AG04450 (cell line): Measurements from ENCODE around the gene INPPL1. TPM values are rescaled to one million over a fixed set of nuclear protein-coding genes. Genes with fewer than 3 reads are reported as not detected.

ENCODE experiments used
- CTCF ChIA-PET: fragments of 300-600, 350-600 bp; formaldehyde crosslinking; extraction: SDS; loops from one replicate; lab custom pipeline; 2022; ENCODE audit warnings: antibody characterized with exemption, inconsistent platforms; lab: Charles Lee
- POLR2A ChIA-PET: fragments of 350-600 bp; formaldehyde crosslinking; extraction: SDS; loops from one replicate; lab custom pipeline; 2021; ENCODE audit warnings: antibody characterized with exemption, inconsistent platforms; lab: Yijun Ruan, JAX
- DNase-seq: peaks from one replicate; pipeline ENCODE4 v3.0.0-alpha.2; 2011; ENCODE audit warnings: low read depth, low spot score
- H3K27ac ChIP-seq: one replicate; pipeline ENCODE4 v1.5.1; 2012; ENCODE audit warnings: low read depth, low read length, control low read depth
- H3K27me3 ChIP-seq: one replicate; pipeline ENCODE4 v1.6.0; 2012; ENCODE audit warnings: low read length; ENCODE audit not compliant: control insufficient read depth, insufficient read depth
- H3K4me3 ChIP-seq: 2 replicates; pipeline ENCODE4 v1.5.1; 2011; ENCODE audit warnings: mild to moderate bottlenecking, low read depth, low read length, control low read depth
- H3K9me3 ChIP-seq: 2 replicates; pipeline ENCODE4 v1.5.1; 2012; ENCODE audit warnings: low read length; ENCODE audit not compliant: control insufficient read depth, insufficient read depth
- polyA plus RNA-seq: library from polyadenylated mRNA; depleted of rRNA; stranded (reverse); fragments of >200 nt; gene quantifications from 2 replicates; pipeline ENCODE4 v1.2.3, GENCODE V29; 2011
- TF ChIP-seq, protein P1 (sequence below): IDR thresholded peaks from 2 replicates; pipeline ENCODE4 v1.5.1; 2011; ENCODE audit warnings: low read depth, low read length, control low read depth, inconsistent platforms

The INPPL1 gene
- polyA plus RNA-seq, 1 experiment, result 79.8 TPM

DNA sequence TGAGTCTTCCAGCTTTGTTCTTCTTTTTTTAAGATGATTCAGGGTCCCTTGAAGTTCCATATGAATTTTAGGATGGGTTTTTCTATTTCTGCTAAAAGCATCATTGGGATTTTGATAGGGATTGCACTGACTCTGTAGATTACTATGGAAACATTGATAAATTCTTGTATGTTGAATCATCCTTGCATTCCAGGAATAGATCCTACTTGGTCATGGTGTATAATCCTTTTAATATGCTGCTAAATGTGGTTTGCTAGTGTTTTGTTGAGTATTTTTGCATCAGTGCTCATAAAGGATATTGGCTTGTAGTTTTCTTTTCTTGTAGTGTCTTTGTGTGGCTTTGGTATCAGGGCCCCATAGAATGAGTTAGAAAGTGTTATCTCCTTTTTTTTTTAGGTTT, 54.3 kb downstream of the INPPL1 start:
- POLR2A ChIA-PET, result no interaction called here
- CTCF ChIA-PET, result interaction anchor here (1.5 kb wide), 1 partner anchor 11 kb away, joined by 4 read pairs; no protein-coding TSS in a partner anchor
- Histone ChIP-seq H3K9me3 (peaks cover 2% of the 10 kb centered on the region; the same call in 1 of the 2 replicates), H3K27me3 (peaks cover 4% of the 10 kb centered on the region), H3K27ac (no peak overlapping the region), H3K4me3 (no peak overlapping the region)
- TF ChIP-seq, protein P1, sequence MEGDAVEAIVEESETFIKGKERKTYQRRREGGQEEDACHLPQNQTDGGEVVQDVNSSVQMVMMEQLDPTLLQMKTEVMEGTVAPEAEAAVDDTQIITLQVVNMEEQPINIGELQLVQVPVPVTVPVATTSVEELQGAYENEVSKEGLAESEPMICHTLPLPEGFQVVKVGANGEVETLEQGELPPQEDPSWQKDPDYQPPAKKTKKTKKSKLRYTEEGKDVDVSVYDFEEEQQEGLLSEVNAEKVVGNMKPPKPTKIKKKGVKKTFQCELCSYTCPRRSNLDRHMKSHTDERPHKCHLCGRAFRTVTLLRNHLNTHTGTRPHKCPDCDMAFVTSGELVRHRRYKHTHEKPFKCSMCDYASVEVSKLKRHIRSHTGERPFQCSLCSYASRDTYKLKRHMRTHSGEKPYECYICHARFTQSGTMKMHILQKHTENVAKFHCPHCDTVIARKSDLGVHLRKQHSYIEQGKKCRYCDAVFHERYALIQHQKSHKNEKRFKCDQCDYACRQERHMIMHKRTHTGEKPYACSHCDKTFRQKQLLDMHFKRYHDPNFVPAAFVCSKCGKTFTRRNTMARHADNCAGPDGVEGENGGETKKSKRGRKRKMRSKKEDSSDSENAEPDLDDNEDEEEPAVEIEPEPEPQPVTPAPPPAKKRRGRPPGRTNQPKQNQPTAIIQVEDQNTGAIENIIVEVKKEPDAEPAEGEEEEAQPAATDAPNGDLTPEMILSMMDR, result no peak
- DNase-seq, result no peak

DNA sequence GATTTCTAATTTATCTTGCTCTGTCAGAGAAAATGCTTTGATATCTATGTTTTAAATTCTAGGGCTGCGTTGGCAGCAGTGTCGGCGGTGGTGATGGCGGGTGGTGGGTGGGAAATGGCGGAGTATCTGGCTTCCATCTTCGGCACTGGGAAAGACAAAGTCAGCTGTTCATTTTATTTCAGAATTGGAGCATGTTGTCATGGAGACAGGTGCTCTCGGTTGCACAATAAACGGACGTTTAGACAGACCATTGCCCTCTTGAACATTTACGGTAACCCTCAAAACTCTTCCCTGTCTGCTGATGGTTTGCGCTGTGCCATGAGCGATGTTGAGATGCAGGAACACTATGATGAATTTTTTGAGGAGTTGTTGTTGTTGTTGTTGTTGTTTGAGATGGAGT, 55.5 kb downstream of the INPPL1 start:
- TF ChIP-seq, protein P1, result no peak
- POLR2A ChIA-PET, result no interaction called here
- DNase-seq, result no peak

DNA sequence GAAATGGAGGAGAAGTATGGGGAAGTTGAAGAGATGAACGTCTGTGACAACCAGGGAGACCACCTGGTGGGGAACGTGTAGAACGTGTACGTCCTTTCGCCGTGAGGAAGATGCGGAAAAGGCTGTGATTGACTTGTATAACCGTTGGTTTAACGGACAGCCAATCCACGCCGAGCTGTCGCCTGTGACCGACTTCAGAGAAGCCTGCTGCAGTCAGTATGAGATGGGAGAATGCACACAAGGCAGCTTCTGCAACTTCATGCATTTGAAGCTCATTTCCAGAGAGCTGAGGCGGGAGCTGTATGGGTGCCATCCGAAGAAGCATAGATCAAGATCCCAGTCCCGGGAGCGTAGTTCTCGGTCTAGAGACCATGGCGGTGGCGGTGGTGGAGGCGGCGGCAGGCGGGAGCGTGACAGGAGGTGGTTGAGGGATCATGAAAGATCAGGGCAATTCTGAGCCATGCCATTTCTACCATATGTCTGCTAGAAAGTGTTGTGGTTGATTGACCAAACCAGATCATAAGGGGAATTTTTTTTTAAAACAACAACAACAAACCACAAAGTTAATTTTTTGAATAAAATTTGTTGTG, 56.3 kb downstream of the INPPL1 start:
- Histone ChIP-seq H3K9me3 (peaks cover 2% of the 10 kb centered on the region; the same call in 1 of the 2 replicates), H3K27me3 (peaks cover 9% of the 10 kb centered on the region), H3K4me3 (no peak overlapping the region), H3K27ac (no peak overlapping the region)
- ChIA-PET POLR2A (no interaction called here), CTCF (no interaction called here)
- TF ChIP-seq, protein P1, result no peak
- DNase-seq, result no peak

More for the DNA sequence above, 55.5 kb downstream of the INPPL1 start:
- peaks cover 2% of the 10 kb centered on the region; the same call in 1 of the 2 replicates for H3K9me3 ChIP-seq
- CTCF ChIA-PET, result interaction anchor here (0.6 to 1.5 kb wide), 2 partner anchors 10 to 137 kb away, joined by 3 to 4 read pairs; no protein-coding TSS in a partner anchor
- H3K27me3 ChIP-seq, result peaks cover 9% of the 10 kb centered on the region
- no peak overlapping the region for H3K4me3 ChIP-seq
- no peak overlapping the region for H3K27ac ChIP-seq

DNA sequence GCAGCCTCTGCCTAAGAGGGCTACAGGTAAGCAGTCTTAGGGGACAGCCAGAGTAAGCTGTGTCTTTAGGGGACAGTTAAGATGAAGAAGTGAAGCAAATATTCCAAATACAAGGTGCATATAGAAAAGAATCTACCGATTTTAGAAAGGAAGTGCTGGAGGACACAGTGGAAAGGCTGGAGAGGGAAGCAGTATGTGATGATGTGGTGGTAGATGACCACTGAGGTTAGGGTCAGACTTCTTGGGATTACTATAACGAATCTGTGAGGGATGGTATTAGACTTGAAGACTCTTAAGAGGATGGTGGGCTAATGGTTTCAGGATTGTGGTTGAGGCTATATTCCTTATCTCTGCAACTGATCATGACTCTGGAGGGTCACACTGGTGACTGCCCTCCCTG, 59.4 kb downstream of the INPPL1 start:
- DNase-seq, result no peak
- POLR2A ChIA-PET, result no interaction called here
- TF ChIP-seq, protein P1, result no peak
- H3K4me3 ChIP-seq, result no peak overlapping the region
- peaks cover 9% of the 10 kb centered on the region for H3K27me3 ChIP-seq
- H3K27ac ChIP-seq, result no peak overlapping the region
- peaks cover 2% of the 10 kb centered on the region; the same call in 1 of the 2 replicates for H3K9me3 ChIP-seq
- CTCF ChIA-PET, result interaction anchor here (1.4 kb wide), 1 partner anchor 131 kb away, joined by 4 read pairs; no protein-coding TSS in a partner anchor

DNA sequence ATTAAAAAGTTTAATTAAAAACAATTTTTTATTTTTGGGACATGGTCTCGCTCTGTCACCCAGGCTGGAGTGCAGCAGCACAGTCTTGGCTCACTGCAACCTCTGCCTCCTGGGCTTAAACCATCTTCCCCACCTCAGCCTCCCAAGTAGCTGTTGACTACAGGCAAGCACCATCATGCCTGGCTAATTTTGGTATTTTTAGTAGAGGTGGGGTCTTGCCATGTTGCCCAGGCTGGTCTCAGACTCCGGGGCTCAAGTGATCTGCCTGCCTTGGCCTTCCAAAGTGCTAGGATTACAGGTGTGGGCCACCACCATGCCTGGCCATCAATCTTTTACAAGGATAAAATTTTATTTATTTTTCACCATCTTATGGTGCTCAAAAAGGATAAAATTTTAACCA, 62.7 kb downstream of the INPPL1 start:
- ChIA-PET POLR2A (no interaction called here), CTCF (interaction anchor here (1.3 to 1.9 kb wide), 2 partner anchors 126 to 143 kb away, joined by 3 to 5 read pairs; no protein-coding TSS in a partner anchor)
- H3K9me3 ChIP-seq, result no peaks in the 10 kb centered on the region

More for the DNA sequence above, 62.7 kb downstream of the INPPL1 start:
- H3K27ac ChIP-seq, result no peak overlapping the region
- no peak overlapping the region for H3K4me3 ChIP-seq
- H3K27me3 ChIP-seq, result peaks cover 9% of the 10 kb centered on the region
- no peak for DNase-seq
- TF ChIP-seq, protein P1, result no peak
